NCI-H1417 (cell line): ENCODE results near the gene TGFB3.
A peak's percentile ranks its signal among the peaks of the same experiment; 100 is the strongest.

Experiments used
- DNase-seq, 3 experiments: peaks; one replicate each; lab custom pipeline; 2025; lab: John Stamatoyannopoulos, UW

TGFB3 gene

GRCh38 chr14:75987201-75987970, 5.6 kb upstream of the TGFB3 start:
- no peak for DNase-seq

GRCh38 chr14:75986439-75986765, 4.6 kb upstream of the TGFB3 start:
- DNase-seq = no peak

GRCh38 chr14:75985618-75986438, 4.0 kb upstream of the TGFB3 start, which contains the start of gene IFT43:
TSS of gene IFT43 (plus strand) at chr14:75985763. CDS start at chr14:75985787, 24 bp downstream.
- DNase-seq = peak; percentile 80 to 88 (median 83)

GRCh38 chr14:75984674-75985073, 2.9 kb upstream of the TGFB3 start:
- no peak for DNase-seq

GRCh38 chr14:75983019-75983358, 1.2 kb upstream of the TGFB3 start:
- no peak for DNase-seq

- peak; percentile 84 to 87 (median 87) for DNase-seq
Measured at GRCh38 chr14:75982266-75983018, 647 bp upstream of the TGFB3 start.

GRCh38 chr14:75980856-75981255, 939 bp downstream of the TGFB3 start:
- DNase-seq = peak in 2 of 3 experiments; percentile 36 to 66

GRCh38 chr14:75979648-75980565, 1.9 kb downstream of the TGFB3 start:
- DNase-seq = no peak

GRCh38 chr14:75979071-75979571, 2.7 kb downstream of the TGFB3 start:
- DNase-seq = peak in 1 of 3 experiments; percentile 23

- no peak for DNase-seq
Measured at GRCh38 chr14:75978249-75978731, 3.5 kb downstream of the TGFB3 start.

- no peak for DNase-seq
Measured at GRCh38 chr14:75977582-75977943, 4.2 kb downstream of the TGFB3 start.

GRCh38 chr14:75976826-75977581, 4.8 kb downstream of the TGFB3 start:
- no peak for DNase-seq

GRCh38 chr14:75972801-75973421, 8.9 kb downstream of the TGFB3 start:
- peak in 2 of 3 experiments; percentile 22 to 62 for DNase-seq

GRCh38 chr14:75971509-75971908, 10.3 kb downstream of the TGFB3 start:
- no peak for DNase-seq

GRCh38 chr14:75970989-75971388, 10.8 kb downstream of the TGFB3 start:
- DNase-seq = no peak

GRCh38 chr14:75969891-75970290, 11.9 kb downstream of the TGFB3 start:
- no peak for DNase-seq

- no peak for DNase-seq
Measured at GRCh38 chr14:75969126-75969525, 12.7 kb downstream of the TGFB3 start.

- DNase-seq = no peak
Measured at GRCh38 chr14:75968456-75968855, 13.3 kb downstream of the TGFB3 start.

GRCh38 chr14:75967866-75968265, 13.9 kb downstream of the TGFB3 start:
- DNase-seq = no peak

GRCh38 chr14:75961662-75962061, 20.1 kb downstream of the TGFB3 start:
- DNase-seq = no peak
